ENCODE measurements around the gene SMARCD2. TPM values are rescaled to one million over a fixed set of nuclear protein-coding genes. Genes with fewer than 3 reads are reported as not detected.
"Not testable (repeated sequence)": the region's sequence is repeated elsewhere in the genome, so short reads cannot be mapped to it uniquely, and the experiment has no call there.

The SMARCD2 gene
- total RNA-seq, 1 experiment from 2014 or later = 98.7 TPM

DNA sequence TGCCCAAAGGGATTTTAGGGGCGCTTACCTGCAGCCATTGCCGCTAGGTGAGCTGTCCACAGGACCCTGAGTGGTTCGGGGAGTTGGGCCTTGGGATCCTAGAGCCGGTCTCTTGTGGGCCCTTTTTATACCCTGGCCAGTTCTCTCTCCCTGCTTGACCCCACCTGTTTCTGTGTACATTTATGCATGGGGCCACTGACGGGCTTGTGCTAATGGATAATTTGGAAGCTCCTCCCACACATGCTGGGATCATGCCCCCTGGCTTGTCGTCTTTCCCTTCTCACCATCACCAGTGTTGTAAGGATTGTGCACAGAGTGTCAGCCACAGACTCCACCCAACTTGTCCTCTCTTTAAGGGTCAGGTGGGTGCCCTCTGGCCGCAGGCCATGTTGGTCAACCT is 31.1 kb upstream of the SMARCD2 start, which contains the start of gene CSH2:
Gene CSH2 (minus strand): TSS at position 101 of the 400 bp plus-strand sequence. CDS start 63 bp downstream, at position 38.
- DNase-seq; H3F3A ChIP-seq (ENCODE audit: insufficient read depth, low read depth); H3K9me2 ChIP-seq (ENCODE audit: insufficient read depth); H3K79me2 ChIP-seq (ENCODE audit: low read depth); H3K4me2 ChIP-seq; H3K27ac ChIP-seq; H3K36me3 ChIP-seq (ENCODE audit: low read depth); H3K27me3 ChIP-seq (ENCODE audit: insufficient read depth, low read depth); H3K4me3 ChIP-seq; H3K9me3 ChIP-seq (ENCODE audit: insufficient read depth, low read depth); CTCF ChIA-PET; BruUV-seq (replicated peaks); H2AFZ ChIP-seq; H4K20me1 ChIP-seq (ENCODE audit: insufficient read depth); intact Hi-C loops (cut with micrococcal nuclease; ENCODE audit: unreplicated experiment); POLR2A ChIA-PET (ENCODE audit: unreplicated experiment); H3K4me1 ChIP-seq (replicated peaks; ENCODE audit: insufficient read depth): not testable (repeated sequence)

DNA sequence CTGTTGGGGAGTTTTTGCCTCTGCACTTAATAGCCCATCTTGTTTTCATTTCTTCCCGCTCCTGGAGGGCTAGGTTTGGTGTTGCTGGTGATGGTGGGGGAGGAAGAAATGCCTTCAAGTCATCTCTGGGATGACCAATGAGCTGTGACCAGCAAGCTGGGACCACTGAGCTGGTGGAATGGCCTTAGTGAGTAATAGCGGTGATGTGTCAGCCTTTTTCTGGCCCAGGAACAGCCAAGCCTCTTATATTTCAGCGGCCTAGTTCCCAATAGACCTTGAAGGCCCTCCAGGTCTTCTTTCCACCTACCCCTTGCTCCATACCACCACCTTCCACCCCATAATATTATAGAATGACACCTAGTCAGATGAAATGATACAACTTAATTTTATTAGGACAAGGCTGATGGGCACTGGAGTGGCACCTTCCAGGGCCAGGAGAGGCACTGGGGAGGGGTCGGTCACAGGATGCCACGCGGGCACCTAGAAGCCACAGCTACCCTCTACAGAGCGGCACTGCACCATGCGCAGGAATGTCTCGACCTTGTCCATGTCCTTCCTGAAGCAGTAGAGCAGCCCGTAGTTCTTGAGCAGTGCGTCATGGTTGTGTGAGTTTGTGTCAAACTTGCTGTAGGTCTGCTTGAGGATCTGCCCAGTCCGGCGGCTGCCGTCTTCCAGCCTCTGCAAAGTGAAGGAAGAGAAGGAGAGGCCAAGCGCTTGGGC is 29.3 kb upstream of the SMARCD2 start:
- H3F3A ChIP-seq (ENCODE audit: insufficient read depth, low read depth); H3K4me1 ChIP-seq (replicated peaks; ENCODE audit: insufficient read depth); H3K4me3 ChIP-seq; intact Hi-C loops (cut with micrococcal nuclease; ENCODE audit: unreplicated experiment); H3K79me2 ChIP-seq (ENCODE audit: low read depth); H3K27me3 ChIP-seq (ENCODE audit: insufficient read depth, low read depth); DNase-seq; H4K20me1 ChIP-seq (ENCODE audit: insufficient read depth); H3K27ac ChIP-seq; H2AFZ ChIP-seq; H3K9me3 ChIP-seq (ENCODE audit: insufficient read depth, low read depth); CTCF ChIA-PET; BruUV-seq (replicated peaks); H3K9me2 ChIP-seq (ENCODE audit: insufficient read depth); H3K4me2 ChIP-seq; POLR2A ChIA-PET (ENCODE audit: unreplicated experiment); H3K36me3 ChIP-seq (ENCODE audit: low read depth): not testable (repeated sequence)

DNA sequence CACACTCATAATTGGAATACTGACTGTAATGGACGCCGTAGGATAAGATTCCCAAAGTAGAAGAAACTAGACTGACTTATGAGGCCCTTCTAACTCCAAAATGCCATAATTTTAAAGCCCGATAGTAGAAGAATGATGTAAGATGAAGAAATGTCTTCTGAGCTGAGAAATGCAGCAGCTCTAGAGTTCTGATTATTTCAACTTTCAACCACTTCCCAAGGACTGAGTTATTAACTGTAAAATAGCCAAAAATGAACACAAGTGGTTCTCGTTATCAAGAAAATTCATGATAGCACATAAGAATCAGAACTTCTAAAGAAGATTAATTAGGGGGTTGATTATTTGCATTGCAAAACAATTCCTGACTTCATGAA is 27.8 kb upstream of the SMARCD2 start:
- H3K4me3 ChIP-seq; H2AFZ ChIP-seq; DNase-seq; H4K20me1 ChIP-seq (ENCODE audit: insufficient read depth); H3K27me3 ChIP-seq (ENCODE audit: insufficient read depth, low read depth); intact Hi-C loops (cut with micrococcal nuclease; ENCODE audit: unreplicated experiment); H3K9me2 ChIP-seq (ENCODE audit: insufficient read depth); H3K4me2 ChIP-seq; H3K79me2 ChIP-seq (ENCODE audit: low read depth); CTCF ChIA-PET; H3F3A ChIP-seq (ENCODE audit: insufficient read depth, low read depth); POLR2A ChIA-PET (ENCODE audit: unreplicated experiment); BruUV-seq (replicated peaks); H3K4me1 ChIP-seq (replicated peaks; ENCODE audit: insufficient read depth); H3K27ac ChIP-seq; H3K36me3 ChIP-seq (ENCODE audit: low read depth); H3K9me3 ChIP-seq (ENCODE audit: insufficient read depth, low read depth): not testable (repeated sequence)

DNA sequence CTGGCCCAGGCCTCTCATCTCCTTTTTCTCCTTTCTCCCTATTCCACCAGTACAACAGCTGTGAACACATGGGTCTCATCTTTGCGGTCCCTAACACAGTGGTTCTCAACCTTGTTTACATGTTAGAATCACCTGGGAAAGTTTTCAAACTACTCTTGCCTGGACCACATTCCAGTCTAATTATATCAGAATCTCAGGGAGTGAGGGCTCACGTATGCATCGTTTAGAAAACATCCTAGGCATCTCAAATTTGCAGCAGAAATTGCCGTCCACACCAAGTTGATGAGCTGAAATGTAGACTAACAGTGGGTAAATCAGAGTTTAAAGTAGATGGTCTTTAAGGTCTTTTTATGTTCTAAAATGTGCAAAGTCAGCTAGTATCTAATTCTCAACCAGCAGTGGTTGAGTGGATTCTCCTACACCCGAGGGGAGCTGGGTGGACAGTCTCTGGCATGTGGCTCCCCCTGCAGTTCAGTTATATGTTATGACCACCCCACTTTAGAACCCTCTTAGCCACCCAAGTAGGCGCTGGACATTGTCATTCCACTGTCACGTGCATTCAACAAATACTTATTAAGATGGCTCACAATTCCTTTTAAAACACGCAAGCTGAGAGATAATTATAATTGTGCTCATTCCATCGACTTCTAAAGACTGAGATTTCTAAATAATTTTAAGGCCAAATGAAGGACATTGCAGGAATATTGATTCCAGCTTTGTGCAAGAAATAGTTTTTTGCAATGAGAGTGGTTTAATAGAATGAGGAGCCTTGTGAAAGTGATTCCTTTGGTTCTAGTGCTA is 27.2 kb upstream of the SMARCD2 start:
- H3K27me3 ChIP-seq (ENCODE audit: insufficient read depth, low read depth); H3F3A ChIP-seq (ENCODE audit: insufficient read depth, low read depth); H2AFZ ChIP-seq; H3K9me2 ChIP-seq (ENCODE audit: insufficient read depth); H3K4me1 ChIP-seq (replicated peaks; ENCODE audit: insufficient read depth); H3K4me2 ChIP-seq; H3K27ac ChIP-seq; intact Hi-C loops (cut with micrococcal nuclease; ENCODE audit: unreplicated experiment); H3K4me3 ChIP-seq; H3K36me3 ChIP-seq (ENCODE audit: low read depth); BruUV-seq (replicated peaks); H3K9me3 ChIP-seq (ENCODE audit: insufficient read depth, low read depth); H4K20me1 ChIP-seq (ENCODE audit: insufficient read depth); H3K79me2 ChIP-seq (ENCODE audit: low read depth): not testable (repeated sequence)
- ChIA-PET POLR2A (ENCODE audit: unreplicated experiment) (interaction anchor here (0.6 kb wide), 1 partner anchor 671 kb away, joined by 4 read pairs; no protein-coding TSS in a partner anchor), CTCF (interaction anchor here (0.6 to 0.7 kb wide), 3 partner anchors 18 to 169 kb away, joined by 3 read pairs; no protein-coding TSS in a partner anchor)
- DNase-seq = peak; percentile 30 to 75

GRCh38 chr17:63866625-63867024 is 24.1 kb upstream of the SMARCD2 start:
- H3K27ac ChIP-seq; H3K36me3 ChIP-seq (ENCODE audit: low read depth); H3K4me3 ChIP-seq; H3K9me2 ChIP-seq (ENCODE audit: insufficient read depth); CTCF ChIA-PET; intact Hi-C loops (cut with micrococcal nuclease; ENCODE audit: unreplicated experiment); H3F3A ChIP-seq (ENCODE audit: insufficient read depth, low read depth); H3K4me1 ChIP-seq (replicated peaks; ENCODE audit: insufficient read depth); H2AFZ ChIP-seq; BruUV-seq (replicated peaks); H3K27me3 ChIP-seq (ENCODE audit: insufficient read depth, low read depth); POLR2A ChIA-PET (ENCODE audit: unreplicated experiment); H4K20me1 ChIP-seq (ENCODE audit: insufficient read depth); DNase-seq; H3K9me3 ChIP-seq (ENCODE audit: insufficient read depth, low read depth); H3K4me2 ChIP-seq; H3K79me2 ChIP-seq (ENCODE audit: low read depth): not testable (repeated sequence)
